Hair follicular keratinocyte (primary cell): Measurements from ENCODE around the gene PBX2. TPM values are rescaled to one million over a fixed set of nuclear protein-coding genes. Genes with fewer than 3 reads are reported as not detected.

Source experiments
- total RNA-seq: library from RNA; depleted of rRNA; stranded (reverse); fragments of >200 nt; gene quantifications from 2 replicates; pipeline ENCODE4 v1.2.3, GENCODE V29; 2015

PBX2 gene
- 22.7 and 42.2 TPM in 2 replicates for total RNA-seq

GRCh38 chr6:32190054-32190851 is at the start of gene PBX2:
Gene PBX2, minus strand, starts transcription at chr6:32190202. Its CDS starts 287 bp downstream, at chr6:32189915.

GRCh38 chr6:32223258-32224235 is 33.5 kb upstream of the PBX2 start, which contains the start of gene NOTCH4:
Gene NOTCH4, minus strand, starts transcription at chr6:32224067. Its CDS starts 139 bp downstream, at chr6:32223928.

GRCh38 chr6:32192608-32193039 is 2.6 kb upstream of the PBX2 start, which contains the start of gene GPSM3:
Gene GPSM3, minus strand, starts transcription at chr6:32192643. Its CDS starts 130 bp downstream, at chr6:32192513.

GRCh38 chr6:32184084-32184640 is 5.8 kb downstream of the PBX2 start, which contains the start of gene AGER:
Gene AGER, minus strand, starts transcription at chr6:32184253. Its CDS starts 31 bp downstream, at chr6:32184222.

GRCh38 chr6:32177788-32178546 is 12.0 kb downstream of the PBX2 start, which contains the start of gene RNF5:
Gene RNF5, plus strand, starts transcription at chr6:32178405. Its CDS starts 107 bp downstream, at chr6:32178512.

GRCh38 chr6:32175711-32176475 is 14.1 kb downstream of the PBX2 start, which contains the start of gene AGPAT1:
Gene AGPAT1, minus strand, starts transcription at chr6:32176084. Its CDS starts 4,588 bp downstream, at chr6:32171496.

GRCh38 chr6:32164295-32164694 is 25.7 kb downstream of the PBX2 start, which contains the start of gene EGFL8:
Gene EGFL8, plus strand, starts transcription at chr6:32164595. Its CDS starts 1,571 bp downstream, at chr6:32166166.

GRCh38 chr6:32153564-32154513 is 36.2 kb downstream of the PBX2 start, which contains the start of gene PPT2:
Gene PPT2, plus strand, starts transcription at chr6:32154141. Its CDS starts 454 bp downstream, at chr6:32154595.

GRCh38 chr6:32151863-32152768 is 37.9 kb downstream of the PBX2 start, which contains the start of gene PRRT1:
Gene PRRT1, minus strand, starts transcription at chr6:32151939. Its CDS starts 112 bp downstream, at chr6:32151827.

Other genes with a start within 250 kb of the PBX2 start
- 1.2 and 3.4 TPM in 2 replicates for gene CFB, start 244.1 kb downstream of the PBX2 start, total RNA-seq
- gene NELFE, start 231.2 kb downstream of the PBX2 start, total RNA-seq: 129 and 171 TPM in 2 replicates
- 34.5 and 47.2 TPM in 2 replicates for gene SKIC2, start 231.0 kb downstream of the PBX2 start, total RNA-seq
- gene DXO, start 218.1 kb downstream of the PBX2 start, total RNA-seq: 17.2 and 20.9 TPM in 2 replicates
- gene C4A, start 208.1 kb downstream of the PBX2 start, total RNA-seq: 1.7 and 3.4 TPM in 2 replicates
- 1.2 and 2.4 TPM in 2 replicates for gene C4B, start 175.4 kb downstream of the PBX2 start, total RNA-seq
- not detected in 2 replicates for gene CYP21A2, start 151.8 kb downstream of the PBX2 start, total RNA-seq
- gene TNXB, start 80.9 kb downstream of the PBX2 start, total RNA-seq: 0.23 and 0.30 TPM in 2 replicates
- gene ATF6B, start 62.0 kb downstream of the PBX2 start, total RNA-seq: 16.0 and 22.0 TPM in 2 replicates
- gene FKBPL, start 59.9 kb downstream of the PBX2 start, total RNA-seq: 4.5 and 7.8 TPM in 2 replicates
- gene PRRT1, start 38.3 kb downstream of the PBX2 start, total RNA-seq: not detected in 2 replicates
- gene PPT2, start 36.1 kb downstream of the PBX2 start, total RNA-seq: 14.3 and 17.5 TPM in 2 replicates
- gene EGFL8, start 25.6 kb downstream of the PBX2 start, total RNA-seq: 0.57 and 1.0 TPM in 2 replicates
- gene AGPAT1, start 14.1 kb downstream of the PBX2 start, total RNA-seq: 49.2 and 63.7 TPM in 2 replicates
- gene RNF5, start 11.8 kb downstream of the PBX2 start, total RNA-seq: 37.5 and 64.1 TPM in 2 replicates
- 1.3 and 1.8 TPM in 2 replicates for gene AGER, start 5.9 kb downstream of the PBX2 start, total RNA-seq
- gene GPSM3, start 2.4 kb upstream of the PBX2 start, total RNA-seq: 7.0 and 13.3 TPM in 2 replicates
- gene NOTCH4, start 33.9 kb upstream of the PBX2 start, total RNA-seq: 0.08 and 0.61 TPM in 2 replicates
- not detected in 2 replicates for gene TSBP1, start 181.7 kb upstream of the PBX2 start, total RNA-seq
- gene BTNL2, start 217.0 kb upstream of the PBX2 start, total RNA-seq: not detected in 2 replicates
- not detected in 2 replicates for gene HLA-DRA, start 249.7 kb upstream of the PBX2 start, total RNA-seq